HEK293 (cell line): ENCODE results near the gene NELFB.

ENCODE experiments used
- BCL11A ChIP-seq: fragments of 450-650 bp; formaldehyde crosslinking; IDR thresholded peaks from 2 replicates; pipeline ENCODE4 v1.5.1; 2016; ENCODE audit warnings: low read depth, missing biosample characterization, missing genetic modification characterization
- KLF8 ChIP-seq: fragments of 450-650 bp; formaldehyde crosslinking; IDR thresholded peaks from 2 replicates; pipeline ENCODE4 v1.5.1; 2016; ENCODE audit warnings: missing biosample characterization, missing genetic modification characterization
- KLF9 ChIP-seq: fragments of 450-650 bp; formaldehyde crosslinking; IDR thresholded peaks from 2 replicates; pipeline ENCODE4 v1.5.1; 2016; ENCODE audit warnings: missing biosample characterization, missing genetic modification characterization, low read depth
- MEIS1 ChIP-seq: sonication (generic); formaldehyde crosslinking; IDR thresholded peaks from 2 replicates; pipeline ENCODE4 v1.8.1; 2022; ENCODE audit warnings: missing genetic modification reagents, mild to moderate bottlenecking, borderline replicate concordance
- OSR2 ChIP-seq: fragments of 450-650 bp; formaldehyde crosslinking; IDR thresholded peaks from 2 replicates; pipeline ENCODE4 v1.5.1; 2016; ENCODE audit warnings: missing biosample characterization, missing genetic modification characterization
- OVOL3 ChIP-seq: fragments of 450-650 bp; formaldehyde crosslinking; IDR thresholded peaks from 2 replicates; pipeline ENCODE4 v1.5.1; 2016; ENCODE audit warnings: missing biosample characterization, missing genetic modification characterization
- TRIM28 ChIP-seq: IDR thresholded peaks from 2 replicates; pipeline ENCODE4 v1.6.1; 2011; ENCODE audit warnings: low read length, control low read depth, borderline replicate concordance
- YY2 ChIP-seq: fragments of 450-650 bp; formaldehyde crosslinking; IDR thresholded peaks from 2 replicates; pipeline ENCODE4 v1.5.1; 2016; ENCODE audit warnings: missing biosample characterization, missing genetic modification characterization
- ZBTB21 ChIP-seq: fragments of 450-650 bp; formaldehyde crosslinking; IDR thresholded peaks from 2 replicates; pipeline ENCODE4 v1.5.1; 2017; ENCODE audit warnings: missing biosample characterization, missing genetic modification characterization
- ZBTB8A ChIP-seq: fragments of 450-650 bp; formaldehyde crosslinking; IDR thresholded peaks from 2 replicates; pipeline ENCODE4 v1.5.1; 2016; ENCODE audit warnings: missing biosample characterization, missing genetic modification characterization
- ZIC2 ChIP-seq: fragments of 450-650 bp; formaldehyde crosslinking; IDR thresholded peaks from 2 replicates; pipeline ENCODE4 v1.5.1; 2016; ENCODE audit warnings: missing biosample characterization, missing genetic modification characterization
- ZNF114 ChIP-seq: fragments of 450-650 bp; formaldehyde crosslinking; IDR thresholded peaks from 2 replicates; pipeline ENCODE4 v1.5.0; 2017; ENCODE audit warnings: missing biosample characterization, missing genetic modification characterization
- ZNF140 ChIP-seq: fragments of 450-650 bp; formaldehyde crosslinking; IDR thresholded peaks from 2 replicates; pipeline ENCODE4 v1.5.1; 2016; ENCODE audit warnings: missing biosample characterization, missing genetic modification characterization
- ZNF169 ChIP-seq: fragments of 450-650 bp; formaldehyde crosslinking; IDR thresholded peaks from 2 replicates; pipeline ENCODE4 v1.5.1; 2016; ENCODE audit warnings: missing biosample characterization, missing genetic modification characterization
- ZNF174 ChIP-seq: fragments of 450-650 bp; formaldehyde crosslinking; IDR thresholded peaks from 2 replicates; pipeline ENCODE4 v1.5.0; 2017; ENCODE audit warnings: missing biosample characterization, mild to moderate bottlenecking, missing genetic modification characterization
- ZNF354C ChIP-seq: fragments of 450-650 bp; formaldehyde crosslinking; IDR thresholded peaks from 2 replicates; pipeline ENCODE4 v1.5.1; 2016; ENCODE audit warnings: missing biosample characterization, missing genetic modification characterization, low read depth, borderline replicate concordance
- ZNF473 ChIP-seq: fragments of 450-650 bp; formaldehyde crosslinking; IDR thresholded peaks from 2 replicates; pipeline ENCODE4 v1.5.1; 2017; ENCODE audit warnings: missing biosample characterization, missing genetic modification characterization
- ZNF501 ChIP-seq: fragments of 450-650 bp; formaldehyde crosslinking; IDR thresholded peaks from 2 replicates; pipeline ENCODE4 v1.5.1; 2016; ENCODE audit warnings: missing biosample characterization, missing genetic modification characterization
- ZNF544 ChIP-seq: fragments of 450-650 bp; formaldehyde crosslinking; IDR thresholded peaks from 2 replicates; pipeline ENCODE4 v1.5.0; 2017; ENCODE audit warnings: missing biosample characterization, missing genetic modification characterization
- ZNF600 ChIP-seq: fragments of 450-650 bp; formaldehyde crosslinking; IDR thresholded peaks from 2 replicates; pipeline ENCODE4 v1.5.1; 2016; ENCODE audit warnings: missing biosample characterization, missing genetic modification characterization
- ZNF621 ChIP-seq: fragments of 450-650 bp; formaldehyde crosslinking; IDR thresholded peaks from 2 replicates; pipeline ENCODE4 v1.5.1; 2017; ENCODE audit warnings: missing biosample characterization, missing genetic modification characterization
- ZNF791 ChIP-seq: fragments of 450-650 bp; formaldehyde crosslinking; IDR thresholded peaks from 2 replicates; pipeline ENCODE4 v1.5.1; 2016; ENCODE audit warnings: missing biosample characterization, missing genetic modification characterization
- ZNF830 ChIP-seq: fragments of 450-650 bp; IDR thresholded peaks from 2 replicates; pipeline ENCODE4 v1.5.0; 2018; ENCODE audit warnings: missing biosample characterization, missing genetic modification characterization, low read depth, mild to moderate bottlenecking, moderate library complexity
- TF ChIP-seq, protein P1 (sequence below): fragments of 450-650 bp; formaldehyde crosslinking; IDR thresholded peaks from 2 replicates; pipeline ENCODE4 v1.5.1; 2017; ENCODE audit warnings: missing biosample characterization, mild to moderate bottlenecking, missing genetic modification characterization, moderate library complexity
- TF ChIP-seq, protein P2 (sequence below): sonication (generic); formaldehyde crosslinking; IDR thresholded peaks from 2 replicates; pipeline ENCODE4 v1.8.1; 2022; ENCODE audit warnings: mild to moderate bottlenecking, moderate library complexity, missing genetic modification reagents
- TF ChIP-seq, protein P3 (sequence below): fragments of 450-650 bp; IDR thresholded peaks from 2 replicates; pipeline ENCODE4 v1.5.1; 2018; ENCODE audit warnings: missing biosample characterization, mild to moderate bottlenecking, missing genetic modification characterization
- TF ChIP-seq, protein P4 (sequence below): fragments of 450-650 bp; formaldehyde crosslinking; IDR thresholded peaks from 2 replicates; pipeline ENCODE4 v1.5.1; 2017; ENCODE audit warnings: missing biosample characterization, missing genetic modification characterization
- TF ChIP-seq, protein P5 (sequence below): fragments of 450-650 bp; IDR thresholded peaks from 2 replicates; pipeline ENCODE4 v1.5.1; 2018; ENCODE audit warnings: missing biosample characterization, missing genetic modification characterization
- TF ChIP-seq, protein P6 (sequence below): fragments of 450-650 bp; formaldehyde crosslinking; IDR thresholded peaks from 2 replicates; pipeline ENCODE4 v1.5.1; 2016; ENCODE audit warnings: missing biosample characterization, missing genetic modification characterization, borderline replicate concordance

The NELFB gene

DNA sequence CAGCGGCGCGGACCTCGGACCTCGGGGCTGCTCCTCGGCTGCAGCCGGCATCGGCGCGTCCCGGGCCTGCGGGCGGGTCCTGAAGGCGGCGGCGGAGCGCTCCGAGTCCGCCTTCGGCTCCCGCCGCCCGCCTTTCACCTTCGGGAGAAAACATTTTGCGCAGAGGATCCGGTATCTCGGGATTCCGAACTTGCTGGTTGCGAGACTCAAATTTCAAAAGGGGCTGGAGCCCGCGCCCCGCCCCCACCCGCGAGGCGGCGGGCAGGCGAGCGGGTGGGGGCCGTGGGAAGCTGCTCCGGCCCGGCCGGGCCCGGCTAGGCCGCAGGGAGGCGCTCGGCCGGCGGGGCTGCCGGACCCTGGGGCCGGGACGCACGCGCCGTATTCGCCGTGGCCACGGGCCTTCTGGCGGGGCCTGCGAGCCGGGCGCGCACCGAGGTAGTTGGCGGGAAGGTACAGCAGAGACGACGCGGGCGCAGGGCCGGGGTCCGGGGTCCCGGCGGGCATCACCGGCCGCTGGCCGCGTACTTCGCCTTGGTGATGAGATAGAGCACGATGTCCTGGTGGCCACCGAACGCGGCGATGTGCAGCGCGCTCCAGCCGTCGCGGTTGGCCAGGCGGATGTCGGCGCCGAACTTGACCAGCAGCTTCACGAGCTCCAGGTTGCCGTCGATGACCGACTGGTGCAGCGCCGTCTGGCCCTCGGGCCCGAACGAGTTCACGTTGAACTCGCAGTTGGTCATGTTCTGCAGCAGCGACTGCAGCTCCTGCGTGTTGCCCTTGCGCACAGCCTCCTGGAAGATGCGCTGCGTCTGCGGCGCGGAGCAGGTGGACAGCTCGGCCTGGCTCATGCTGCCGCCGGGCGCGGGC lies 46.2 kb downstream of the NELFB start (continued):
- TF ChIP-seq ZBTB8A (tag by site-specific recombination) (peak; percentile 71), ZNF830 (no peak), ZNF140 (tag by site-specific recombination) (no peak), ZIC2 (tag by site-specific recombination) (no peak), ZNF354C (tag by site-specific recombination) (no peak), ZBTB21 (tag by site-specific recombination) (no peak), OVOL3 (tag by site-specific recombination) (no peak), BCL11A (tag by site-specific recombination) (peak; percentile 69; the same call in 1 of the 2 replicates), ZNF544 (no peak), ZNF501 (tag by site-specific recombination) (no peak; the same call in 1 of the 2 replicates), TRIM28 (no peak), ZNF473 (tag by site-specific recombination) (no peak), ZNF174 (tag by site-specific recombination) (no peak), YY2 (tag by site-specific recombination) (peak; percentile 61; the same call in 1 of the 2 replicates), OSR2 (tag by site-specific recombination) (no peak), ZNF621 (no peak), ZNF169 (peak; percentile 82; the same call in 1 of the 2 replicates), MEIS1 (CRISPR knock-in tag) (no peak; the same call in 1 of the 2 replicates), ZNF600 (peak; percentile 89), ZNF791 (no peak), KLF9 (tag by site-specific recombination) (no peak), KLF8 (peak; percentile 46; the same call in 1 of the 2 replicates), ZNF114 (tag by site-specific recombination) (no peak)
- TF ChIP-seq, protein P1, sequence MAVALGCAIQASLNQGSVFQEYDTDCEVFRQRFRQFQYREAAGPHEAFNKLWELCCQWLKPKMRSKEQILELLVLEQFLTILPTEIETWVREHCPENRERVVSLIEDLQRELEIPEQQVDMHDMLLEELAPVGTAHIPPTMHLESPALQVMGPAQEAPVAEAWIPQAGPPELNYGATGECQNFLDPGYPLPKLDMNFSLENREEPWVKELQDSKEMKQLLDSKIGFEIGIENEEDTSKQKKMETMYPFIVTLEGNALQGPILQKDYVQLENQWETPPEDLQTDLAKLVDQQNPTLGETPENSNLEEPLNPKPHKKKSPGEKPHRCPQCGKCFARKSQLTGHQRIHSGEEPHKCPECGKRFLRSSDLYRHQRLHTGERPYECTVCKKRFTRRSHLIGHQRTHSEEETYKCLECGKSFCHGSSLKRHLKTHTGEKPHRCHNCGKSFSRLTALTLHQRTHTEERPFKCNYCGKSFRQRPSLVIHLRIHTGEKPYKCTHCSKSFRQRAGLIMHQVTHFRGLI (tag by site-specific recombination): peak; percentile 54
- TF ChIP-seq, protein P2, sequence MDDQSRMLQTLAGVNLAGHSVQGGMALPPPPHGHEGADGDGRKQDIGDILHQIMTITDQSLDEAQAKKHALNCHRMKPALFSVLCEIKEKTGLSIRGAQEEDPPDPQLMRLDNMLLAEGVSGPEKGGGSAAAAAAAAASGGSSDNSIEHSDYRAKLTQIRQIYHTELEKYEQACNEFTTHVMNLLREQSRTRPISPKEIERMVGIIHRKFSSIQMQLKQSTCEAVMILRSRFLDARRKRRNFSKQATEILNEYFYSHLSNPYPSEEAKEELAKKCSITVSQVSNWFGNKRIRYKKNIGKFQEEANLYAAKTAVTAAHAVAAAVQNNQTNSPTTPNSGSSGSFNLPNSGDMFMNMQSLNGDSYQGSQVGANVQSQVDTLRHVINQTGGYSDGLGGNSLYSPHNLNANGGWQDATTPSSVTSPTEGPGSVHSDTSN (CRISPR knock-in tag): peak; percentile 55; the same call in 1 of the 2 replicates
- TF ChIP-seq, protein P3, sequence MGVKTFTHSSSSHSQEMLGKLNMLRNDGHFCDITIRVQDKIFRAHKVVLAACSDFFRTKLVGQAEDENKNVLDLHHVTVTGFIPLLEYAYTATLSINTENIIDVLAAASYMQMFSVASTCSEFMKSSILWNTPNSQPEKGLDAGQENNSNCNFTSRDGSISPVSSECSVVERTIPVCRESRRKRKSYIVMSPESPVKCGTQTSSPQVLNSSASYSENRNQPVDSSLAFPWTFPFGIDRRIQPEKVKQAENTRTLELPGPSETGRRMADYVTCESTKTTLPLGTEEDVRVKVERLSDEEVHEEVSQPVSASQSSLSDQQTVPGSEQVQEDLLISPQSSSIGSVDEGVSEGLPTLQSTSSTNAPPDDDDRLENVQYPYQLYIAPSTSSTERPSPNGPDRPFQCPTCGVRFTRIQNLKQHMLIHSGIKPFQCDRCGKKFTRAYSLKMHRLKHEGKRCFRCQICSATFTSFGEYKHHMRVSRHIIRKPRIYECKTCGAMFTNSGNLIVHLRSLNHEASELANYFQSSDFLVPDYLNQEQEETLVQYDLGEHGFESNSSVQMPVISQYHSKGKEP (tag by site-specific recombination): 0 out of 2 replicates have a peak, but pooled peaks have one; percentile 3
- TF ChIP-seq, protein P4, sequence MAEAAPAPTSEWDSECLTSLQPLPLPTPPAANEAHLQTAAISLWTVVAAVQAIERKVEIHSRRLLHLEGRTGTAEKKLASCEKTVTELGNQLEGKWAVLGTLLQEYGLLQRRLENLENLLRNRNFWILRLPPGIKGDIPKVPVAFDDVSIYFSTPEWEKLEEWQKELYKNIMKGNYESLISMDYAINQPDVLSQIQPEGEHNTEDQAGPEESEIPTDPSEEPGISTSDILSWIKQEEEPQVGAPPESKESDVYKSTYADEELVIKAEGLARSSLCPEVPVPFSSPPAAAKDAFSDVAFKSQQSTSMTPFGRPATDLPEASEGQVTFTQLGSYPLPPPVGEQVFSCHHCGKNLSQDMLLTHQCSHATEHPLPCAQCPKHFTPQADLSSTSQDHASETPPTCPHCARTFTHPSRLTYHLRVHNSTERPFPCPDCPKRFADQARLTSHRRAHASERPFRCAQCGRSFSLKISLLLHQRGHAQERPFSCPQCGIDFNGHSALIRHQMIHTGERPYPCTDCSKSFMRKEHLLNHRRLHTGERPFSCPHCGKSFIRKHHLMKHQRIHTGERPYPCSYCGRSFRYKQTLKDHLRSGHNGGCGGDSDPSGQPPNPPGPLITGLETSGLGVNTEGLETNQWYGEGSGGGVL (tag by site-specific recombination): no peak
- TF ChIP-seq, protein P5, sequence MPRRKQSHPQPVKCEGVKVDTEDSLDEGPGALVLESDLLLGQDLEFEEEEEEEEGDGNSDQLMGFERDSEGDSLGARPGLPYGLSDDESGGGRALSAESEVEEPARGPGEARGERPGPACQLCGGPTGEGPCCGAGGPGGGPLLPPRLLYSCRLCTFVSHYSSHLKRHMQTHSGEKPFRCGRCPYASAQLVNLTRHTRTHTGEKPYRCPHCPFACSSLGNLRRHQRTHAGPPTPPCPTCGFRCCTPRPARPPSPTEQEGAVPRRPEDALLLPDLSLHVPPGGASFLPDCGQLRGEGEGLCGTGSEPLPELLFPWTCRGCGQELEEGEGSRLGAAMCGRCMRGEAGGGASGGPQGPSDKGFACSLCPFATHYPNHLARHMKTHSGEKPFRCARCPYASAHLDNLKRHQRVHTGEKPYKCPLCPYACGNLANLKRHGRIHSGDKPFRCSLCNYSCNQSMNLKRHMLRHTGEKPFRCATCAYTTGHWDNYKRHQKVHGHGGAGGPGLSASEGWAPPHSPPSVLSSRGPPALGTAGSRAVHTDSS (tag by site-specific recombination): no peak
- TF ChIP-seq, protein P6, sequence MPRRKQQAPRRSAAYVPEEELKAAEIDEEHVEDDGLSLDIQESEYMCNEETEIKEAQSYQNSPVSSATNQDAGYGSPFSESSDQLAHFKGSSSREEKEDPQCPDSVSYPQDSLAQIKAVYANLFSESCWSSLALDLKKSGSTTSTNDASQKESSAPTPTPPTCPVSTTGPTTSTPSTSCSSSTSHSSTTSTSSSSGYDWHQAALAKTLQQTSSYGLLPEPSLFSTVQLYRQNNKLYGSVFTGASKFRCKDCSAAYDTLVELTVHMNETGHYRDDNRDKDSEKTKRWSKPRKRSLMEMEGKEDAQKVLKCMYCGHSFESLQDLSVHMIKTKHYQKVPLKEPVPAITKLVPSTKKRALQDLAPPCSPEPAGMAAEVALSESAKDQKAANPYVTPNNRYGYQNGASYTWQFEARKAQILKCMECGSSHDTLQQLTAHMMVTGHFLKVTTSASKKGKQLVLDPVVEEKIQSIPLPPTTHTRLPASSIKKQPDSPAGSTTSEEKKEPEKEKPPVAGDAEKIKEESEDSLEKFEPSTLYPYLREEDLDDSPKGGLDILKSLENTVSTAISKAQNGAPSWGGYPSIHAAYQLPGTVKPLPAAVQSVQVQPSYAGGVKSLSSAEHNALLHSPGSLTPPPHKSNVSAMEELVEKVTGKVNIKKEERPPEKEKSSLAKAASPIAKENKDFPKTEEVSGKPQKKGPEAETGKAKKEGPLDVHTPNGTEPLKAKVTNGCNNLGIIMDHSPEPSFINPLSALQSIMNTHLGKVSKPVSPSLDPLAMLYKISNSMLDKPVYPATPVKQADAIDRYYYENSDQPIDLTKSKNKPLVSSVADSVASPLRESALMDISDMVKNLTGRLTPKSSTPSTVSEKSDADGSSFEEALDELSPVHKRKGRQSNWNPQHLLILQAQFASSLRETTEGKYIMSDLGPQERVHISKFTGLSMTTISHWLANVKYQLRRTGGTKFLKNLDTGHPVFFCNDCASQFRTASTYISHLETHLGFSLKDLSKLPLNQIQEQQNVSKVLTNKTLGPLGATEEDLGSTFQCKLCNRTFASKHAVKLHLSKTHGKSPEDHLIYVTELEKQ (tag by site-specific recombination): no peak
